Transverse colon (tissue), 4 donors: ENCODE data around the gene REG4.

Experiments
- CTCF ChIP-seq, 5 experiments: fragments of 200-600 bp in 3 of 5; fragments of 450-650 bp in 2 of 5; sonication (generic) in 3 of 5; IDR thresholded peaks; 1 replicate in 2 of 5; 2 replicates in 3 of 5; pipeline ENCODE4 v1.5.1; 2016 to 2017; ENCODE audit warnings: antibody characterized with exemption in 5 of 5, inconsistent platforms in 3 of 5, mild to moderate bottlenecking in 2 of 5, moderate library complexity in 1 of 5
- EP300 ChIP-seq: sonication (generic); formaldehyde crosslinking; IDR thresholded peaks from one replicate; pipeline ENCODE4 v1.6.1; 2017; ENCODE audit warnings: antibody characterized with exemption, low read depth
- POLR2A ChIP-seq: fragments of 450-650 bp; IDR thresholded peaks from one replicate; pipeline ENCODE4 v1.6.1; 2016; ENCODE audit warnings: antibody characterized with exemption, mild to moderate bottlenecking, moderate library complexity
- POLR2AphosphoS5 ChIP-seq, 3 donors: sonication (generic); formaldehyde crosslinking; IDR thresholded peaks; one replicate each; pipeline ENCODE4 v1.6.1; 2016; ENCODE audit warnings: antibody characterized with exemption in 3 of 3

GRCh38 chr1:119831027-119831426 is 19.8 kb upstream of the REG4 start:
- TF ChIP-seq CTCF (IDR thresholded peaks at IDR 0.05) (no peak), POLR2A (no peak), POLR2AphosphoS5 (IDR thresholded peaks at IDR 0.05) (no peak), EP300 (no peak)
